Caco-2 (cell line): ENCODE results near the gene MRO. TPM values are rescaled to one million over a fixed set of nuclear protein-coding genes. Genes with fewer than 3 reads are reported as not detected.
"Not testable (repeated sequence)": the region's sequence is repeated elsewhere in the genome, so short reads cannot be mapped to it uniquely, and the experiment has no call there.

Experiments used
- BruUV-seq: library from RNA; stranded (reverse); fragments of 400-500 nt; replicated peaks from 2 replicates; lab custom pipeline; 2021; lab: Mats Ljungman, UMichigan
- CTCF ChIA-PET: fragments of 300-600 bp; sonication (Branson Sonifier 250); formaldehyde crosslinking; loops from one replicate; lab custom pipeline; 2022; ENCODE audit warnings: antibody characterized with exemption; lab: Charles Lee
- POLR2A ChIA-PET: fragments of 300-600 bp; sonication (Branson Sonifier 250); formaldehyde crosslinking; loops from one replicate; lab custom pipeline; 2022; ENCODE audit warnings: antibody characterized with exemption; lab: Charles Lee
- DNase-seq, 2 experiments: peaks; one replicate each; pipeline versions ENCODE4 v3.0.0 to v3.0.0-alpha.2; 2020 to 2022
- H3K27me3 ChIP-seq: replicated peaks from 2 replicates; pipeline ENCODE4 v1.6.0; 2011; ENCODE audit warnings: low read length; ENCODE audit not compliant: control insufficient read depth, insufficient read depth
- H3K36me3 ChIP-seq: 2 replicates; pipeline ENCODE4 v1.5.1; 2011; ENCODE audit warnings: low read length; ENCODE audit not compliant: control insufficient read depth, insufficient read depth
- H3K4me1 ChIP-seq: fragments of 250-450 bp; sonication (Bioruptor Pico); 2 replicates; pipeline ENCODE4 v1.5.1; 2020; ENCODE audit warnings: mild to moderate bottlenecking
- H3K4me3 ChIP-seq: 2 replicates; pipeline ENCODE4 v1.5.1; 2011; ENCODE audit warnings: low read depth, mild to moderate bottlenecking, control low read depth, low read length
- H3K9me3 ChIP-seq: fragments of 250-450 bp; sonication (Bioruptor Pico); 2 replicates; pipeline ENCODE4 v1.5.1; 2020; ENCODE audit warnings: mild to moderate bottlenecking, moderate library complexity
- H3K27ac Mint-ChIP-seq: one replicate; pipeline ENCODE4 v1.8.0; 2022; ENCODE audit warnings: mixed read lengths; ENCODE audit not compliant: unreplicated experiment
- H3K27me3 Mint-ChIP-seq: one replicate; pipeline ENCODE4 v1.8.0; 2022; ENCODE audit warnings: mixed read lengths; ENCODE audit not compliant: insufficient read depth, unreplicated experiment
- H3K36me3 Mint-ChIP-seq: one replicate; pipeline ENCODE4 v1.8.0; 2022; ENCODE audit warnings: mild to moderate bottlenecking, mixed read lengths; ENCODE audit not compliant: insufficient read depth, unreplicated experiment
- H3K4me1 Mint-ChIP-seq: one replicate; pipeline ENCODE4 v1.8.0; 2022; ENCODE audit warnings: low read depth, mixed read lengths; ENCODE audit not compliant: unreplicated experiment
- H3K4me3 Mint-ChIP-seq: one replicate; pipeline ENCODE4 v1.8.0; 2022; ENCODE audit warnings: mild to moderate bottlenecking, moderate library complexity, mixed read lengths; ENCODE audit not compliant: unreplicated experiment
- H3K9me3 Mint-ChIP-seq: one replicate; pipeline ENCODE4 v1.8.0; 2022; ENCODE audit warnings: mixed read lengths; ENCODE audit not compliant: unreplicated experiment
- CTCF ChIP-seq, 2 experiments: fragments of 200-600 bp in 1 of 2; IDR thresholded peaks; 1 replicate in 1 of 2; 2 replicates in 1 of 2; pipeline versions ENCODE4 v1.5.1 to v1.8.0; 2011 to 2022; ENCODE audit warnings: antibody characterized with exemption in 1 of 2, control low read depth in 1 of 2, inconsistent platforms in 1 of 2, low read depth in 1 of 2, low read length in 1 of 2, mild to moderate bottlenecking in 1 of 2, moderate library complexity in 1 of 2; ENCODE audit not compliant: insufficient read depth in 1 of 2, severe bottlenecking in 1 of 2, unreplicated experiment in 1 of 2
- intact Hi-C: fragments of 100-400 bp; cut with micrococcal nuclease; formaldehyde crosslinking; loops from one replicate; pipeline ENCODE4 v1.10.0; 2022; ENCODE audit not compliant: unreplicated experiment
- total RNA-seq: library from RNA; stranded (reverse); gene quantifications from 2 replicates; pipeline ENCODE4 v1.2.3, GENCODE V29; 2022

The MRO gene
- total RNA-seq, 1 experiment from 2014 or later: not detected

DNA sequence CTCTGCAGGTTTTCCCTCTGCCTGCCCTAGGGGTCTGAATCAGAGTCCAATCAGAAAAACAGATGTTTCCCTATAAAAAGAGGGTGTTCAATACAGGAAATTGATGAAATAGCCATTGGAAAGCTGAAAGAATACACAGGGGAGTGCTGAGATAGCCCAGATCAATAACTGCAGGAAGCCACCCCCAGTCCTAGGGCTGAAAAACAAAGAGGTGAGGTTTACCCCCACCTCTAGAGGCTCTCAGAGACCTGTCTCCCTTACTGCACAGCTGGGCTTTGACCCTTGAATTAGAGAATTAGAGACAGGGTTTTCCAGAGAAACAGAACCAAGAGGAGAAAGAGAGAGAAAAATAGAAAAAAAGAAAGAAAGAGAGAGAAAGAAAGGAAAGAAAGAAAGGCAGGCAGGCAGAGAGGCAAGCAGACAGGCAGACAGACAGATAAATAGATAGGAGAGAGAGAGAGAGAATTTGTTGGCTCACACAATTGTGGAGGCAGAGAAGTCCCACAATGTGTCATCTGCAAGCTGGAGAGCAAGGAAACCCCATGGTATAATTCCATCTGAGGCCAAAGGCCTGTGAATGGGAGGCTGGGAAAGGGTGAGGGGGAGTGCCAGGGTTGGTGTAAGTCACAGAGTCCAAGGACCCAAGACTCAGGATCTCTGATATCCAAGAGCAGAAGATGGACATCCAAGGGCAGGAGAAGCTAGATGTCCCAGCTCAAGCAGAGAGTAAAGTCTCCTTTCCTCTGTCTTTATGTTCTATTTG lies 40.2 kb upstream of the MRO start:
- POLR2A ChIA-PET: no interaction called here
- CTCF ChIA-PET: no interaction called here
- H3K27ac Mint-ChIP-seq: no peak overlapping the region

DNA sequence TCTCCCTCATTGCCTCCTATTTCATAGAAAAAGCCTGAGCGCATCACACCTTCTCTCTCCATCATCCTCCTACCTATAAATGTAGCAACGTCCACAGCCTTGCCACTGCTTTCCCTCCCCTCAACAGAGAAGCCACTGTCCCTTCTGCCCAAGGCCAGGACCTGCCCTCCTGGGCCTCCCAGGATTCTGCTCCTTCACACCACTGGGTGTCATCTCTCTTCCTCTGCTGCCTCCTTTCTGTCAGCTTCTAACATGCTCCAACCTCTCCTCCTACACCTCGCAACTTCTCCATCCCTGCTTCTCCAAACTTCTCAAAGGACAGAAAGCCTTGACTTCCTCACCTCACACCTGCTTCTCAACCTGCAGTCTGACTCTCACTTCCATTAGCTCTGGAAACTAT lies 37.9 kb upstream of the MRO start:
- Mint-ChIP-seq H3K4me3 (no peak overlapping the region), H3K27me3 (peaks cover 2% of the 10 kb centered on the region), H3K4me1 (peaks cover 9% of the 10 kb centered on the region), H3K9me3 (peaks cover 4% of the 10 kb centered on the region), H3K36me3 (no peaks in the 10 kb centered on the region), H3K27ac (no peak overlapping the region)
- Histone ChIP-seq H3K4me1 (peaks cover 7% of the 10 kb centered on the region; the same call in 1 of the 2 replicates), H3K9me3 (no peaks in the 10 kb centered on the region), H3K36me3 (no peaks in the 10 kb centered on the region), H3K4me3 (no peak overlapping the region), H3K27me3 (no peaks in the 10 kb centered on the region)
- no peak for TF ChIP-seq CTCF (IDR thresholded peaks at IDR 0.05; ENCODE audit: insufficient read depth in 1 of 2, low read depth in 1 of 2, low read length in 1 of 2, severe bottlenecking in 1 of 2, unreplicated experiment in 1 of 2)
- intact Hi-C loops: no loop called here
- ChIA-PET POLR2A (no interaction called here), CTCF (no interaction called here)
- no TSS peak for BruUV-seq
- no peak for DNase-seq

More for the DNA sequence above, 40.2 kb upstream of the MRO start:
- Mint-ChIP-seq H3K36me3 (no peaks in the 10 kb centered on the region), H3K27me3 (peaks cover 2% of the 10 kb centered on the region), H3K4me1 (no peaks in the 10 kb centered on the region), H3K4me3 (no peak overlapping the region), H3K9me3 (no peaks in the 10 kb centered on the region)
- Histone ChIP-seq H3K36me3 (no peaks in the 10 kb centered on the region), H3K9me3 (no peaks in the 10 kb centered on the region), H3K4me3 (no peak overlapping the region), H3K27me3 (no peaks in the 10 kb centered on the region), H3K4me1 (no peaks in the 10 kb centered on the region)
- no peak for TF ChIP-seq CTCF (IDR thresholded peaks at IDR 0.05; ENCODE audit: insufficient read depth in 1 of 2, low read depth in 1 of 2, low read length in 1 of 2, severe bottlenecking in 1 of 2, unreplicated experiment in 1 of 2)
- no TSS peak for BruUV-seq
- DNase-seq: no peak
- intact Hi-C loops: no loop called here

DNA sequence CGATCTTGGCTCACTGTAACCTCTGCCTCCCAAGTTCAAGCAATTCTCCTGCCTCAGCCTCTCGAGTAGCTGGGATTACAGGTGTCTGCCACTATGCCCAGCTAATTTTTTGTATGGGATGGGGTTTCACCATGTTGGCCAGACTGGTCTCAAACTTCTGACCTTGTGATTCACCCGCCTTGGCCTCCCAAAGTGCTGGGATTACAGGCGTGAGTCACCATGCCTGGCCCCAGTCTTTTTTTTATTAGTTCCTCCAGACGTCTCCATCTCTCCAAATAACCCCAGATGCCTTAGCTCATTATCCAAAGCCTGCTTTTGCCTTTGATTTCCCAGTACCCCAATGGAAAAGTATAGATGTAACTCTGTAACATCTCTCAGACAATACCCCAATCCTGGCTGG lies 37.4 kb upstream of the MRO start:
- H3K4me1 ChIP-seq, H3K4me3 ChIP-seq, H3K4me1 Mint-ChIP-seq, H3K9me3 ChIP-seq, H3K27ac Mint-ChIP-seq, H3K36me3 Mint-ChIP-seq, CTCF ChIA-PET, H3K27me3 Mint-ChIP-seq, H3K27me3 ChIP-seq, H3K4me3 Mint-ChIP-seq, H3K36me3 ChIP-seq, BruUV-seq, intact Hi-C loops, POLR2A ChIA-PET, DNase-seq, H3K9me3 Mint-ChIP-seq: not testable (repeated sequence)
